Measurements from ENCODE around the gene SPATA1. TPM values are rescaled to one million over a fixed set of nuclear protein-coding genes. Genes with fewer than 3 reads are reported as not detected.
A peak's percentile ranks its signal among the peaks of the same experiment; 100 is the strongest.

Gene SPATA1
- total RNA-seq = 0.73 TPM

- H3K9me3 ChIP-seq (ENCODE audit: low read depth, low read length) = no peaks in the 10 kb centered on the region
- H3K4me3 ChIP-seq (ENCODE audit: low read length) = peak within 1 kb of the TSS; percentile 94
- peaks cover 30% of the 10 kb centered on the region for H3K4me1 ChIP-seq (ENCODE audit: insufficient read depth, low read length)
- no peaks in the 10 kb centered on the region for H3K27me3 ChIP-seq (ENCODE audit: insufficient read depth, low read length)
These were observed at the start of gene SPATA1, which contains the start of gene GNG5 for GRCh38 chr1:84506002-84506728. TSS of gene SPATA1 (plus strand) at chr1:84506386. CDS start at chr1:84516360, 9,974 bp downstream. TSS of gene GNG5 (minus strand) at chr1:84506581. CDS start at chr1:84506091, 490 bp downstream.

- peaks cover 7% of the 10 kb centered on the region for H3K27me3 ChIP-seq (ENCODE audit: insufficient read depth, low read length)
- H3K9me3 ChIP-seq (ENCODE audit: low read depth, low read length) = no peaks in the 10 kb centered on the region
- peaks cover 13% of the 10 kb centered on the region for H3K4me1 ChIP-seq (ENCODE audit: insufficient read depth, low read length)
- no peak overlapping the region for H3K4me3 ChIP-seq (ENCODE audit: low read length)
These were observed 44.1 kb upstream of the SPATA1 start for GRCh38 chr1:84462118-84462517.

- Histone ChIP-seq H3K27me3 (ENCODE audit: insufficient read depth, low read length) (peaks cover 40% of the 10 kb centered on the region), H3K9me3 (ENCODE audit: low read depth, low read length) (no peaks in the 10 kb centered on the region), H3K4me3 (ENCODE audit: low read length) (no peak overlapping the region), H3K4me1 (ENCODE audit: insufficient read depth, low read length) (no peaks in the 10 kb centered on the region)
These were observed 38.9 kb upstream of the SPATA1 start for GRCh38 chr1:84467298-84467697.

- Histone ChIP-seq H3K9me3 (ENCODE audit: low read depth, low read length) (no peaks in the 10 kb centered on the region), H3K4me3 (ENCODE audit: low read length) (no peak overlapping the region), H3K27me3 (ENCODE audit: insufficient read depth, low read length) (peaks cover 37% of the 10 kb centered on the region), H3K4me1 (ENCODE audit: insufficient read depth, low read length) (peaks cover 18% of the 10 kb centered on the region)
These were observed 30.0 kb upstream of the SPATA1 start for GRCh38 chr1:84476225-84476624.

- H3K9me3 ChIP-seq (ENCODE audit: low read depth, low read length) = no peaks in the 10 kb centered on the region
- H3K4me3 ChIP-seq (ENCODE audit: low read length) = peak within 1 kb of the TSS; percentile 64
- peaks cover 21% of the 10 kb centered on the region for H3K4me1 ChIP-seq (ENCODE audit: insufficient read depth, low read length)
- peaks cover 13% of the 10 kb centered on the region for H3K27me3 ChIP-seq (ENCODE audit: insufficient read depth, low read length)
These were observed 27.0 kb upstream of the SPATA1 start, which contains the start of gene RPF1 for GRCh38 chr1:84478876-84479868. TSS of gene RPF1 (plus strand) at chr1:84479266. CDS start at chr1:84479282, 16 bp downstream.

- Histone ChIP-seq H3K27me3 (ENCODE audit: insufficient read depth, low read length) (peaks cover 10% of the 10 kb centered on the region), H3K4me1 (ENCODE audit: insufficient read depth, low read length) (peaks cover 23% of the 10 kb centered on the region), H3K4me3 (ENCODE audit: low read length) (peak overlapping the region; percentile 64), H3K9me3 (ENCODE audit: low read depth, low read length) (no peaks in the 10 kb centered on the region)
These were observed 26.2 kb upstream of the SPATA1 start for GRCh38 chr1:84479998-84480397.

- Histone ChIP-seq H3K9me3 (ENCODE audit: low read depth, low read length) (no peaks in the 10 kb centered on the region), H3K4me1 (ENCODE audit: insufficient read depth, low read length) (peaks cover 25% of the 10 kb centered on the region), H3K27me3 (ENCODE audit: insufficient read depth, low read length) (peaks cover 9% of the 10 kb centered on the region), H3K4me3 (ENCODE audit: low read length) (no peak overlapping the region)
These were observed 25.5 kb upstream of the SPATA1 start for GRCh38 chr1:84480650-84481049.

- peaks cover 8% of the 10 kb centered on the region for H3K27me3 ChIP-seq (ENCODE audit: insufficient read depth, low read length)
- no peak overlapping the region for H3K4me3 ChIP-seq (ENCODE audit: low read length)
- peaks cover 25% of the 10 kb centered on the region for H3K4me1 ChIP-seq (ENCODE audit: insufficient read depth, low read length)
- no peaks in the 10 kb centered on the region for H3K9me3 ChIP-seq (ENCODE audit: low read depth, low read length)
These were observed 24.9 kb upstream of the SPATA1 start for GRCh38 chr1:84481317-84481716.

- no peaks in the 10 kb centered on the region for H3K9me3 ChIP-seq (ENCODE audit: low read depth, low read length)
- H3K4me3 ChIP-seq (ENCODE audit: low read length) = no peak overlapping the region
- no peaks in the 10 kb centered on the region for H3K27me3 ChIP-seq (ENCODE audit: insufficient read depth, low read length)
- H3K4me1 ChIP-seq (ENCODE audit: insufficient read depth, low read length) = peaks cover 4% of the 10 kb centered on the region
These were observed 18.1 kb upstream of the SPATA1 start for GRCh38 chr1:84488107-84488506.

- no peaks in the 10 kb centered on the region for H3K9me3 ChIP-seq (ENCODE audit: low read depth, low read length)
- peaks cover 4% of the 10 kb centered on the region for H3K4me1 ChIP-seq (ENCODE audit: insufficient read depth, low read length)
- H3K4me3 ChIP-seq (ENCODE audit: low read length) = no peak overlapping the region
- no peaks in the 10 kb centered on the region for H3K27me3 ChIP-seq (ENCODE audit: insufficient read depth, low read length)
These were observed 16.4 kb upstream of the SPATA1 start for GRCh38 chr1:84489766-84490165.

- Histone ChIP-seq H3K27me3 (ENCODE audit: insufficient read depth, low read length) (no peaks in the 10 kb centered on the region), H3K4me3 (ENCODE audit: low read length) (no peak overlapping the region), H3K4me1 (ENCODE audit: insufficient read depth, low read length) (no peaks in the 10 kb centered on the region), H3K9me3 (ENCODE audit: low read depth, low read length) (no peaks in the 10 kb centered on the region)
These were observed 13.5 kb upstream of the SPATA1 start for GRCh38 chr1:84492726-84493125.

GRCh38 chr1:84493747-84494146, 12.4 kb upstream of the SPATA1 start:
- no peaks in the 10 kb centered on the region for H3K9me3 ChIP-seq (ENCODE audit: low read depth, low read length)
- H3K27me3 ChIP-seq (ENCODE audit: insufficient read depth, low read length) = no peaks in the 10 kb centered on the region

GRCh38 chr1:84496498-84496897, 9.7 kb upstream of the SPATA1 start:
- Histone ChIP-seq H3K4me1 (ENCODE audit: insufficient read depth, low read length) (peaks cover 1% of the 10 kb centered on the region), H3K27me3 (ENCODE audit: insufficient read depth, low read length) (no peaks in the 10 kb centered on the region), H3K4me3 (ENCODE audit: low read length) (no peak overlapping the region), H3K9me3 (ENCODE audit: low read depth, low read length) (no peaks in the 10 kb centered on the region)

More at GRCh38 chr1:84493747-84494146, 12.4 kb upstream of the SPATA1 start:
- H3K4me1 ChIP-seq (ENCODE audit: insufficient read depth, low read length) = no peaks in the 10 kb centered on the region
- H3K4me3 ChIP-seq (ENCODE audit: low read length) = no peak overlapping the region

- Histone ChIP-seq H3K4me3 (ENCODE audit: low read length) (no peak overlapping the region), H3K4me1 (ENCODE audit: insufficient read depth, low read length) (peaks cover 5% of the 10 kb centered on the region), H3K9me3 (ENCODE audit: low read depth, low read length) (no peaks in the 10 kb centered on the region), H3K27me3 (ENCODE audit: insufficient read depth, low read length) (no peaks in the 10 kb centered on the region)
These were observed 8.4 kb upstream of the SPATA1 start for GRCh38 chr1:84497631-84498275.

GRCh38 chr1:84502927-84503326, 3.3 kb upstream of the SPATA1 start:
- Histone ChIP-seq H3K27me3 (ENCODE audit: insufficient read depth, low read length) (no peaks in the 10 kb centered on the region), H3K9me3 (ENCODE audit: low read depth, low read length) (no peaks in the 10 kb centered on the region), H3K4me1 (ENCODE audit: insufficient read depth, low read length) (peaks cover 30% of the 10 kb centered on the region), H3K4me3 (ENCODE audit: low read length) (no peak overlapping the region)
